Measurements from ENCODE around the gene NOX5. TPM values are rescaled to one million over a fixed set of nuclear protein-coding genes. Genes with fewer than 3 reads are reported as not detected.
"Not testable (repeated sequence)": the region's sequence is repeated elsewhere in the genome, so short reads cannot be mapped to it uniquely, and the experiment has no call there.

NOX5 gene
- polyA plus RNA-seq, 1 donor, result 0.16 TPM

- H3K27ac ChIP-seq (ENCODE audit: low read length), result no peak overlapping the region
- WGBS (ENCODE audit: insufficient coverage, low lambda C conversion rate), result 83% methylated on average over 1 of the region's 3 CpGs
- H3K27me3 ChIP-seq (ENCODE audit: control insufficient read depth, insufficient read depth, low read length), result no peaks in the 10 kb centered on the region
- no peaks in the 10 kb centered on the region for H3K4me1 ChIP-seq (ENCODE audit: control insufficient read depth, insufficient read depth, low read length)
- no peak overlapping the region for H3K4me3 ChIP-seq (ENCODE audit: low read length)
- DNase-seq, result no peak
- H3K9me3 ChIP-seq (ENCODE audit: control insufficient read depth, low read depth, low read length), result peaks cover 8% of the 10 kb centered on the region
- no peaks in the 10 kb centered on the region for H3K36me3 ChIP-seq (ENCODE audit: control insufficient read depth, insufficient read depth, low read length)
Measured at GRCh38 chr15:69068157-69068556, 53.7 kb downstream of the NOX5 start.

- H3K27me3 ChIP-seq (ENCODE audit: control insufficient read depth, insufficient read depth, low read length); H3K4me1 ChIP-seq (ENCODE audit: control insufficient read depth, insufficient read depth, low read length); H3K4me3 ChIP-seq (ENCODE audit: low read length); DNase-seq; H3K9me3 ChIP-seq (ENCODE audit: control insufficient read depth, low read depth, low read length); H3K36me3 ChIP-seq (ENCODE audit: control insufficient read depth, insufficient read depth, low read length); H3K27ac ChIP-seq (ENCODE audit: low read length): not testable (repeated sequence)
Measured at GRCh38 chr15:69069290-69069689, 54.8 kb downstream of the NOX5 start.

- peaks cover 8% of the 10 kb centered on the region for H3K9me3 ChIP-seq (ENCODE audit: control insufficient read depth, low read depth, low read length)
- WGBS (ENCODE audit: insufficient coverage, low lambda C conversion rate), result 57% methylated on average over 1 of the region's 7 CpGs
- no peak overlapping the region for H3K4me3 ChIP-seq (ENCODE audit: low read length)
- H3K36me3 ChIP-seq (ENCODE audit: control insufficient read depth, insufficient read depth, low read length), result no peaks in the 10 kb centered on the region
- no peak overlapping the region for H3K27ac ChIP-seq (ENCODE audit: low read length)
- no peaks in the 10 kb centered on the region for H3K27me3 ChIP-seq (ENCODE audit: control insufficient read depth, insufficient read depth, low read length)
- H3K4me1 ChIP-seq (ENCODE audit: control insufficient read depth, insufficient read depth, low read length), result peaks cover 4% of the 10 kb centered on the region
- no peak for DNase-seq
Measured at GRCh38 chr15:69069996-69070395, 55.5 kb downstream of the NOX5 start.

- Histone ChIP-seq H3K27me3 (ENCODE audit: control insufficient read depth, insufficient read depth, low read length) (no peaks in the 10 kb centered on the region), H3K9me3 (ENCODE audit: control insufficient read depth, low read depth, low read length) (peaks cover 8% of the 10 kb centered on the region), H3K27ac (ENCODE audit: low read length) (no peak overlapping the region), H3K4me3 (ENCODE audit: low read length) (no peak overlapping the region), H3K36me3 (ENCODE audit: control insufficient read depth, insufficient read depth, low read length) (no peaks in the 10 kb centered on the region), H3K4me1 (ENCODE audit: control insufficient read depth, insufficient read depth, low read length) (peaks cover 8% of the 10 kb centered on the region)
- 86% methylated on average over 1 of the region's 1 CpG for WGBS (ENCODE audit: insufficient coverage, low lambda C conversion rate)
- no peak for DNase-seq
Measured at GRCh38 chr15:69070396-69070795, 55.9 kb downstream of the NOX5 start.

- H3K4me1 ChIP-seq (ENCODE audit: control insufficient read depth, insufficient read depth, low read length), result peaks cover 8% of the 10 kb centered on the region
Measured at GRCh38 chr15:69071260-69071659, 56.8 kb downstream of the NOX5 start.

GRCh38 chr15:69072906-69073305, 58.4 kb downstream of the NOX5 start:
- no peak overlapping the region for H3K27ac ChIP-seq (ENCODE audit: low read length)
- DNase-seq, result no peak
- no peaks in the 10 kb centered on the region for H3K27me3 ChIP-seq (ENCODE audit: control insufficient read depth, insufficient read depth, low read length)
- no peaks in the 10 kb centered on the region for H3K36me3 ChIP-seq (ENCODE audit: control insufficient read depth, insufficient read depth, low read length)
- H3K9me3 ChIP-seq (ENCODE audit: control insufficient read depth, low read depth, low read length), result peaks cover 8% of the 10 kb centered on the region
- H3K4me1 ChIP-seq (ENCODE audit: control insufficient read depth, insufficient read depth, low read length), result peaks cover 8% of the 10 kb centered on the region
- WGBS (ENCODE audit: insufficient coverage, low lambda C conversion rate), result no CpG with 5 or more reads among the region's 2 CpGs
- H3K4me3 ChIP-seq (ENCODE audit: low read length), result no peak overlapping the region

More at GRCh38 chr15:69071260-69071659, 56.8 kb downstream of the NOX5 start:
- peaks cover 8% of the 10 kb centered on the region for H3K9me3 ChIP-seq (ENCODE audit: control insufficient read depth, low read depth, low read length)
- H3K27ac ChIP-seq (ENCODE audit: low read length), result no peak overlapping the region
- no peaks in the 10 kb centered on the region for H3K27me3 ChIP-seq (ENCODE audit: control insufficient read depth, insufficient read depth, low read length)
- WGBS (ENCODE audit: insufficient coverage, low lambda C conversion rate), result no CpG with 5 or more reads among the region's 5 CpGs
- no peaks in the 10 kb centered on the region for H3K36me3 ChIP-seq (ENCODE audit: control insufficient read depth, insufficient read depth, low read length)
- DNase-seq, result no peak
- no peak overlapping the region for H3K4me3 ChIP-seq (ENCODE audit: low read length)

GRCh38 chr15:69074001-69074842, 59.7 kb downstream of the NOX5 start:
- no CpG with 5 or more reads among the region's 45 CpGs for WGBS (ENCODE audit: insufficient coverage, low lambda C conversion rate)
- no peaks in the 10 kb centered on the region for H3K9me3 ChIP-seq (ENCODE audit: control insufficient read depth, low read depth, low read length)
- H3K27me3 ChIP-seq (ENCODE audit: control insufficient read depth, insufficient read depth, low read length), result no peaks in the 10 kb centered on the region
- no peaks in the 10 kb centered on the region for H3K36me3 ChIP-seq (ENCODE audit: control insufficient read depth, insufficient read depth, low read length)
- H3K4me3 ChIP-seq (ENCODE audit: low read length), result peak overlapping the region; percentile 84
- peak; percentile 62 to 90 for DNase-seq
- H3K4me1 ChIP-seq (ENCODE audit: control insufficient read depth, insufficient read depth, low read length), result peaks cover 8% of the 10 kb centered on the region
- peak overlapping the region; percentile 88 for H3K27ac ChIP-seq (ENCODE audit: low read length)

GRCh38 chr15:69074843-69075224, 60.3 kb downstream of the NOX5 start:
- Histone ChIP-seq H3K27me3 (ENCODE audit: control insufficient read depth, insufficient read depth, low read length) (no peaks in the 10 kb centered on the region), H3K27ac (ENCODE audit: low read length) (peak overlapping the region; percentile 88), H3K4me3 (ENCODE audit: low read length) (peak overlapping the region; percentile 84), H3K36me3 (ENCODE audit: control insufficient read depth, insufficient read depth, low read length) (no peaks in the 10 kb centered on the region), H3K9me3 (ENCODE audit: control insufficient read depth, low read depth, low read length) (no peaks in the 10 kb centered on the region), H3K4me1 (ENCODE audit: control insufficient read depth, insufficient read depth, low read length) (peaks cover 8% of the 10 kb centered on the region)
- peak in 1 of 2 donors; percentile 59 for DNase-seq
- 60% methylated on average over 1 of the region's 6 CpGs for WGBS (ENCODE audit: insufficient coverage, low lambda C conversion rate)

- no peak for DNase-seq
- H3K4me3 ChIP-seq (ENCODE audit: low read length), result no peak overlapping the region
- WGBS (ENCODE audit: insufficient coverage, low lambda C conversion rate), result no CpG with 5 or more reads among the region's 5 CpGs
- H3K27ac ChIP-seq (ENCODE audit: low read length), result no peak overlapping the region
- H3K36me3 ChIP-seq (ENCODE audit: control insufficient read depth, insufficient read depth, low read length), result no peaks in the 10 kb centered on the region
- H3K27me3 ChIP-seq (ENCODE audit: control insufficient read depth, insufficient read depth, low read length), result no peaks in the 10 kb centered on the region
- H3K9me3 ChIP-seq (ENCODE audit: control insufficient read depth, low read depth, low read length), result no peaks in the 10 kb centered on the region
- peaks cover 8% of the 10 kb centered on the region for H3K4me1 ChIP-seq (ENCODE audit: control insufficient read depth, insufficient read depth, low read length)
Measured at GRCh38 chr15:69075440-69075839, 60.9 kb downstream of the NOX5 start.

GRCh38 chr15:69076756-69077155, 62.3 kb downstream of the NOX5 start:
- Histone ChIP-seq H3K4me1 (ENCODE audit: control insufficient read depth, insufficient read depth, low read length) (peaks cover 11% of the 10 kb centered on the region), H3K27me3 (ENCODE audit: control insufficient read depth, insufficient read depth, low read length) (no peaks in the 10 kb centered on the region), H3K27ac (ENCODE audit: low read length) (no peak overlapping the region), H3K4me3 (ENCODE audit: low read length) (no peak overlapping the region), H3K36me3 (ENCODE audit: control insufficient read depth, insufficient read depth, low read length) (no peaks in the 10 kb centered on the region), H3K9me3 (ENCODE audit: control insufficient read depth, low read depth, low read length) (no peaks in the 10 kb centered on the region)
- peak in 1 of 2 donors; percentile 27 for DNase-seq
- 100% methylated on average over 1 of the region's 1 CpG for WGBS (ENCODE audit: insufficient coverage, low lambda C conversion rate)

GRCh38 chr15:69078638-69079037, 64.1 kb downstream of the NOX5 start:
- peaks cover 17% of the 10 kb centered on the region for H3K4me1 ChIP-seq (ENCODE audit: control insufficient read depth, insufficient read depth, low read length)
- no peaks in the 10 kb centered on the region for H3K36me3 ChIP-seq (ENCODE audit: control insufficient read depth, insufficient read depth, low read length)
- no peak overlapping the region for H3K27ac ChIP-seq (ENCODE audit: low read length)
- DNase-seq, result no peak
- H3K4me3 ChIP-seq (ENCODE audit: low read length), result no peak overlapping the region
- H3K27me3 ChIP-seq (ENCODE audit: control insufficient read depth, insufficient read depth, low read length), result no peaks in the 10 kb centered on the region
- WGBS (ENCODE audit: insufficient coverage, low lambda C conversion rate), result 20% methylated on average over 1 of the region's 8 CpGs
- no peaks in the 10 kb centered on the region for H3K9me3 ChIP-seq (ENCODE audit: control insufficient read depth, low read depth, low read length)
